Measurements from ENCODE around the gene BCL11A.

DNA sequence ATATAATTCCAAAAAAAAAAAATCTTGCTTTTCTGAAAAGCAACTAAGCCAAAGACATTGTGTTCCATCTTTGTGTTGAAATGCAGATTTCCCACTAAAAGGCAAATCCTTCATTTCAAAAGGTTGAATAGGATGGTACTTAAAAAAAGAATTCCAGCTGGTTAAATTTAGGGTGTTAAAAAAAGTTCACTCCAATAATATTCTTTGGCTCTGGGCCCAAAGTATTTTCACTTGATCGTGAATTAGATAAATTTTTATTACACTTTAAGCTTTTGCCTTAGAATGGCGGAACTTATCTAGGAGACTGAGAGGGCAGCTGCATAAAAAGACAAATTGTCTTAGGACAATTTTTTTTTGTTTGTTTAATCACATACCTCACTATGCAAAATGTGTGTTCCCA, 79.2 kb downstream of the BCL11A start:
- TF ChIP-seq, protein P1, sequence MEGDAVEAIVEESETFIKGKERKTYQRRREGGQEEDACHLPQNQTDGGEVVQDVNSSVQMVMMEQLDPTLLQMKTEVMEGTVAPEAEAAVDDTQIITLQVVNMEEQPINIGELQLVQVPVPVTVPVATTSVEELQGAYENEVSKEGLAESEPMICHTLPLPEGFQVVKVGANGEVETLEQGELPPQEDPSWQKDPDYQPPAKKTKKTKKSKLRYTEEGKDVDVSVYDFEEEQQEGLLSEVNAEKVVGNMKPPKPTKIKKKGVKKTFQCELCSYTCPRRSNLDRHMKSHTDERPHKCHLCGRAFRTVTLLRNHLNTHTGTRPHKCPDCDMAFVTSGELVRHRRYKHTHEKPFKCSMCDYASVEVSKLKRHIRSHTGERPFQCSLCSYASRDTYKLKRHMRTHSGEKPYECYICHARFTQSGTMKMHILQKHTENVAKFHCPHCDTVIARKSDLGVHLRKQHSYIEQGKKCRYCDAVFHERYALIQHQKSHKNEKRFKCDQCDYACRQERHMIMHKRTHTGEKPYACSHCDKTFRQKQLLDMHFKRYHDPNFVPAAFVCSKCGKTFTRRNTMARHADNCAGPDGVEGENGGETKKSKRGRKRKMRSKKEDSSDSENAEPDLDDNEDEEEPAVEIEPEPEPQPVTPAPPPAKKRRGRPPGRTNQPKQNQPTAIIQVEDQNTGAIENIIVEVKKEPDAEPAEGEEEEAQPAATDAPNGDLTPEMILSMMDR (conservative IDR thresholded peaks at IDR 0.05): no peak
- TF ChIP-seq ZFX (IDR thresholded peaks at IDR 0.05): no peak

All from C4-2B (cell line).